NT2/D1 (cell line): ENCODE measurements around the gene LGI4.

Experiments
- SUZ12 ChIP-seq: IDR thresholded peaks from 2 replicates; pipeline ENCODE4 v1.6.1; 2011; ENCODE audit not compliant: insufficient read length, insufficient read depth; ENCODE audit errors: extremely low read depth
- YY1 ChIP-seq: IDR thresholded peaks from 2 replicates; pipeline ENCODE4 v1.6.1; 2011; ENCODE audit not compliant: insufficient read length, insufficient read depth
- ZNF274 ChIP-seq: IDR thresholded peaks from 2 replicates; pipeline ENCODE4 v1.6.1; 2011; ENCODE audit warnings: mild to moderate bottlenecking, low read depth, low read length

GRCh38 chr19:35144259-35144599 is 9.4 kb upstream of the LGI4 start:
- TF ChIP-seq YY1 (no peak), SUZ12 (no peak), ZNF274 (no peak)
